Measurements from ENCODE around the gene HPN. TPM values are rescaled to one million over a fixed set of nuclear protein-coding genes. Genes with fewer than 3 reads are reported as not detected.
"Not testable (repeated sequence)": the region's sequence is repeated elsewhere in the genome, so short reads cannot be mapped to it uniquely, and the experiment has no call there.

The HPN gene
- total RNA-seq: under 1 TPM in 1 of 2 donors, not detected in 1; 0.48 TPM

DNA sequence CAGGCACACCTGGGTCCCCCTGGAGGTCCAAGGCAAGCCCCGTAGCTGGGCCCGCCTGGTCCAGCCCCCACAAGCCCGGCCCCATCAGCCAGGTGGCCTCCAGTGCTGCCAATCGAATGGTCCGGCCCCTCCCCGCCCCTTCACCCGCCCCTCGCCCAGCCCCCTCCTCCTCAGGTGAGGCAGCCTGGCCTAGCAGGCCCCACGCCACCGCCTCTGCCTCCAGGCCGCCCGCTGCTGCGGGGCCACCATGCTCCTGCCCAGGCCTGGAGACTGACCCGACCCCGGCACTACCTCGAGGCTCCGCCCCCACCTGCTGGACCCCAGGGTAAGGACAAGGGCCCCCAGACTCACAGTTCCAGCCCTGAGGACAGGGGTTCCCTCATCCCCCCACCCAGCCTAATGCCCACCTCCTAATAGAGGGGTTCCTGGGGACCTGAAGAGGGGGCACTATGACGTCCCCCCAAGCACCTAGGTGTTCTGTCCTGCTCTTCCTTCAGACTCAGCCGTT lies at the start of gene HPN:
Gene HPN, plus strand, starts transcription at position 174 of the 508 bp plus-strand sequence. CDS start 786 bp downstream, outside the sequence.
- H3K9me3 Mint-ChIP-seq: no peaks in the 10 kb centered on the region
- peak within 1 kb of the TSS; percentile 75 for H3K4me3 Mint-ChIP-seq
- no peak for ATAC-seq (replicated peaks)

DNA sequence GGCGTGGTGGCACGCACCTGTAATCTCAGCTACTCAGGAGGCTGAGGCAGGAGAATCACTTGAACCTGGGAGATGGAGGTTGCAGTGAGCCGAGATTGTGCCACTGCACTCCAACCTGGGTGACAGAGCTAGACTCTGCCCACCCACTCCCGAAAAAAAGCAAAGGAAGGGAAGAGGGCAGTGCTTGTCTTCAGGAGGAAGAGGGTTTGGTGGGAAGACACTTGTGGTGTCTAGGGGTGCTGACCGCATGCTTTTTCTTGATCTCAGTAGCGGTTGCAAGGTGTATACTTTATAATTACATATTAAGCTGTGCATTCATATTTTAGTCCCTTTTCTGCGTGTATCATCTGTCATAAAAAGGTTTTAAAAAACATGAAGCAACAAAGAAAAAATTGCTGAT lies 48.9 kb upstream of the HPN start:
- peaks cover 33% of the 10 kb centered on the region for H3K4me1 Mint-ChIP-seq
- H3K9me3 Mint-ChIP-seq; ATAC-seq (replicated peaks); H3K27me3 Mint-ChIP-seq; H3K36me3 Mint-ChIP-seq (ENCODE audit: low read depth): not testable (repeated sequence)
- H3K27ac Mint-ChIP-seq: peak overlapping the region; percentile 85
- H3K4me3 Mint-ChIP-seq: peak overlapping the region; percentile 70

More for the DNA sequence above, at the start of gene HPN:
- no peaks in the 10 kb centered on the region for H3K36me3 Mint-ChIP-seq (ENCODE audit: low read depth)
- peaks cover 27% of the 10 kb centered on the region for H3K4me1 Mint-ChIP-seq
- peak within 1 kb of the TSS; percentile 75 for H3K27ac Mint-ChIP-seq
- no peaks in the 10 kb centered on the region for H3K27me3 Mint-ChIP-seq

DNA sequence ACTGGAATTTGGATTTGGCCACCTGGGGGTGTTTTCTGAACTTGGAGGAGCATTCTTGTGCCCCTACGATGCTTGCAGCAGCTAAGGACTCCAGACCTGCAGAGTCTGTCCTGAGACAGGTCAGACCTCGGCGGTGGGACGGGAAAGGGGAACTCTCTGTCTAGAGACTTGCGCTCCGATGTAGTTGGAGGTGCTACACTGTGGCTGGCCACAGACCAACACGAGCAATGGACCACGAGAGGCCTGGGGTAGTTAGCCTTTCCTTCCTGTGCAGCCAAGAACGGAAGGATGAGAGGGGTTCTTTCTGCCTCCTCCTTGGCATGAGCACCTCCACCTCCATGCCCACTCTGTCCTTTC lies 47.3 kb upstream of the HPN start:
- H3K4me3 Mint-ChIP-seq: no peak overlapping the region
- H3K27me3 Mint-ChIP-seq: no peaks in the 10 kb centered on the region
- no peak for ATAC-seq (replicated peaks)
- H3K36me3 Mint-ChIP-seq (ENCODE audit: low read depth): peaks cover 7% of the 10 kb centered on the region
- H3K27ac Mint-ChIP-seq: no peak overlapping the region
- no peaks in the 10 kb centered on the region for H3K9me3 Mint-ChIP-seq
- H3K4me1 Mint-ChIP-seq: peaks cover 39% of the 10 kb centered on the region

DNA sequence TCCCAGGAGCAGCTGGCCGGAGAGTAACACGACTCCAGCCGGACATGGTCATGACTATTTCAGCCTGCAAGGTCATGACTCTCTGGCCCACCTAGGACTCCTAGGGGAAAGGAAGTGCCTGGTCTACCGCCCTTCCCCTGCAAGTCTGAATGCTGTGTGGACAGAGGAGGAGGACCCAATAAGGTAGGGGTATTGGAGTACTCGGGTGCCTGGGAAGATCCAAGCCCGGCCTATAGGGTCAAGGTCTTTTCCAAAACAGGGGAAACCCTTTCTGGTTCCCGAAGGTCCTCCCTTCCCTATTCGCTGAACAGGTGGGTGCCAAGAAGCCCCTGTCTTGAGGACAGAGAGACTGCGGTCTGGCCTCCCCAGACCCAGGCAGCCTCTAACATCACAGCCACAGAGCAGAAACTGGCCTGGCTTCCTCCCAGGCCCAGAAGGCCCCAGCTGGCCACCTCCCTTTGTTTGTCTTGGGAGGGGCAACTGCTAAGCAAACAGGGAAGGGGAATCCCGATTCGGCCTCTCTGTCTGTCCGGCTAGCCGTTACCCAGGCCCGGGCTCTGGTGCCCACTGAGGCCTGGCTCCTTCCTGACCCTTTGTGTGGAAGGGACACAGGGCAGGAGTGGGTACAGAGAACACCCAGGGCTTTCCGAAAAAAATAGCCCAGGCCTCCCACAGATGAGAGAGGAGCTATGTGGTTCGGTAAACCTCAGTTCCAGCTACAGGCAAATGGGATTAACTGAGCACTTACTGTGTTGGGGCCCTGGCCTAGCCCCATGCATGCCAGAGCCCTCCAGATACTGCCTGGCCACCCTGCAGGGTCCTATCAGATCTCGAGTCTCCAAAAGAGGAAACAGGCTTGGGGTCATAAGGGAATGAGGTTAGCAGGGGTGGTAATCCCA lies 46.6 kb upstream of the HPN start:
- Mint-ChIP-seq H3K27me3 (no peaks in the 10 kb centered on the region), H3K27ac (no peak overlapping the region), H3K4me1 (peaks cover 39% of the 10 kb centered on the region)

DNA sequence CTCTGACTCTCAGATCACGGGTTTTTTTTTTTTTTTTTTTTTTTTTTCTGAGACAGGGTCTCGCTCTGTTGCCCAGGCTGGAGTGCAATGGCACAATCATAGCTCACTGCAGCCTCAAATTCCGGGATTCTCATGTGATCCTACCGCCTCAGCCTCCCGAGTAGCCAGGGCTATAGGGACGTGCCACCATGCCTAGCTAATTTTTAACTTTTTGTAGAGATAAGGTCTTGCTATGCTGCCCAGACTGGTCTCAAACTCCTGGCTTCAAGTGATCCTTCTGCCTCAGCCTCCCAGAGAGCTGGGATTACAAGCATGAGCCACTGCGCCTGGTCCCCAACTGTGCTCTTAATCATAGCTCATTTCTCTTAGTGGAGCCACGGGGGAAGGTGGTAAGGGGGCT lies 46.0 kb upstream of the HPN start:
- Mint-ChIP-seq H3K4me1 (peaks cover 34% of the 10 kb centered on the region), H3K4me3 (no peak overlapping the region), H3K27ac (peak overlapping the region; percentile 90), H3K36me3 (ENCODE audit: low read depth) (peaks cover 4% of the 10 kb centered on the region), H3K27me3 (no peaks in the 10 kb centered on the region), H3K9me3 (no peaks in the 10 kb centered on the region)
- ATAC-seq (replicated peaks): no peak

More for the DNA sequence above, 46.6 kb upstream of the HPN start:
- no peak for ATAC-seq (replicated peaks)
- no peaks in the 10 kb centered on the region for H3K9me3 Mint-ChIP-seq
- peaks cover 7% of the 10 kb centered on the region for H3K36me3 Mint-ChIP-seq (ENCODE audit: low read depth)
- no peak overlapping the region for H3K4me3 Mint-ChIP-seq

DNA sequence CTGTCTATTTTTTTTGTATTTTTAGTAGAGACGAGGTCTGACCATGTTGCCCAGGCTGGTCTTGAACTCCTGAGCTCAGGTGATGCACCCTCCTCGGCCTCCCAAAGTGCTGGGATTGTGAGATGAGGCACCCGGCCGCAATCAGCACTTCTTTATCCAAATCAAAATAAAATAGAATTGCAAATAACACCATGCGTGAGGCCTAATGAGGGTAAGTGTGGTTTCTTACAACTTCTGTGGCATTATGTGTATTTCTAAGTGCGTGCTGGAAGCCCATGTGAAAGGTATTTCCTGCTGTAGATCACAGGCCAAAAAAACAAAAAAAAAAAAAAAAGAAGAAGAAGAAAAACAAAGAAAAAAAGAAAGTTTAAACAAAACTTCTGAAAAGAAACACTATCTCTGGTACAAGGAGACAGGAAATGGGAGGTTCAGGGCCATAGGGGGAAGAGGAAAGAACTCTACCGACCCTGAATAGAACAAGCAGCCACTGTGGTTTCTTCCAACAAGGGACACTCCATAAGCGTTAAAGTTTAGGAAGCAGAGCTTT lies 44.4 kb upstream of the HPN start:
- no peaks in the 10 kb centered on the region for H3K9me3 Mint-ChIP-seq
- H3K36me3 Mint-ChIP-seq (ENCODE audit: low read depth): peaks cover 15% of the 10 kb centered on the region
- peak overlapping the region; percentile 90 for H3K27ac Mint-ChIP-seq
- H3K4me3 Mint-ChIP-seq: peak overlapping the region; percentile 87
- ATAC-seq (replicated peaks): no peak
- no peaks in the 10 kb centered on the region for H3K27me3 Mint-ChIP-seq
- H3K4me1 Mint-ChIP-seq: peaks cover 23% of the 10 kb centered on the region

DNA sequence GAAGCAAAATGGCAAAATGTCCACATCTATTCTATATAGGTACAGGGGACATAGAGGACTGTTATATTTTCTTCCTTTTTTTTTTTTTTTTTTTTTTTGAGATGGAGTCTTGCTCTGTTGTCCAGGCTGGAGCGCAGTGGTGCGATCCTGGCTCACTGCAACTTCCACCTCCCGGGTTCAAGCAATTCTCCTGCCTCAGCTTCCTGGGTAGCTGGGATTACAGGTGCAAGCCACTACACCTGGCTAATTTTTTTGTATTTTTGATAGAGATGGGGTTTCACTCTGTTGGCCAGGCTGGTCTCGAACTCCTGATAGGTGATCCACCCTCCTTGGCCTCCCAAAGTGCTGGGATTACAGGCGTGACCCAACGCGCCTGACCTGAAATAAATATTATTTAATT lies 43.3 kb upstream of the HPN start:
- H3K27me3 Mint-ChIP-seq; ATAC-seq (replicated peaks); H3K9me3 Mint-ChIP-seq: not testable (repeated sequence)
- Mint-ChIP-seq H3K36me3 (ENCODE audit: low read depth) (peaks cover 26% of the 10 kb centered on the region), H3K4me1 (peaks cover 32% of the 10 kb centered on the region), H3K4me3 (peak overlapping the region; percentile 87), H3K27ac (peak overlapping the region; percentile 92)

DNA sequence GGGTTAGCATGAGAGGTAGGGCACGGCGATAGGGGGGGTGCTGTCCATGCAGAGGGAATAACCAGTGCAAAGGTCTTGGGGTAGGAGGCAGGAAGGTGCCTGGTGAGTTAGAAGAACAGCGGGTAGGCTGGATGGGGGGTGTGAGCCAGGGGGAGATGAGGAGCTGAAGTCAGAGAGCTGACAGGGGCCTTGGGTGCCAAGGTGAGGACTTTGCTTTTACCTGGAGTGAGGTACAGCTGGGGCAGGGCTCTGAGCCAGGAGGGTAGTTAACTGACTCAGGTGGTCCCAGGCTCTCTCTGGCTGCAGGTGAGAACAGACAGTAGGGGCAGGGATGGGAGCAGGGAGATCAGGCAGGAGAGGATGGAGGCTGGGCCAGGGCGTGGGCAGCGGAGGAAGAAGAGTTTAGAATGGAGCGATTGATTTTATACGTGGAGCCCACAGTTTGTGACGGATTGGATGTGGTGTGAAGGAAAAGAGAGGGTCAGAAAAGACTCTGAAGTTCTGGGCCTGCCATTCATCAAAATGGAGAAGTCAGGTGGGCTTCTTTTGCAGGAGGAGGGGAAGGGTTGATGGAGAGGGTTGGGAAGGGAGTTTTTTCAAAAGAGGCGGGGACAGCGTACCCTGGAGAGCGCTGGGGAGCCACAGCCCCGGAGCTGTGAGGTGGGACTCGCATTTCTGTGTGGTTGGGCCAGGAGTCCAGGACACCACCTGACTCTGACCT lies 42.6 kb upstream of the HPN start:
- H3K4me1 Mint-ChIP-seq: peaks cover 37% of the 10 kb centered on the region
- no peak for ATAC-seq (replicated peaks)
- H3K27ac Mint-ChIP-seq: peak overlapping the region; percentile 92
- no peaks in the 10 kb centered on the region for H3K9me3 Mint-ChIP-seq
- no peaks in the 10 kb centered on the region for H3K27me3 Mint-ChIP-seq
- peaks cover 33% of the 10 kb centered on the region for H3K36me3 Mint-ChIP-seq (ENCODE audit: low read depth)
- H3K4me3 Mint-ChIP-seq: peak overlapping the region; percentile 87

DNA sequence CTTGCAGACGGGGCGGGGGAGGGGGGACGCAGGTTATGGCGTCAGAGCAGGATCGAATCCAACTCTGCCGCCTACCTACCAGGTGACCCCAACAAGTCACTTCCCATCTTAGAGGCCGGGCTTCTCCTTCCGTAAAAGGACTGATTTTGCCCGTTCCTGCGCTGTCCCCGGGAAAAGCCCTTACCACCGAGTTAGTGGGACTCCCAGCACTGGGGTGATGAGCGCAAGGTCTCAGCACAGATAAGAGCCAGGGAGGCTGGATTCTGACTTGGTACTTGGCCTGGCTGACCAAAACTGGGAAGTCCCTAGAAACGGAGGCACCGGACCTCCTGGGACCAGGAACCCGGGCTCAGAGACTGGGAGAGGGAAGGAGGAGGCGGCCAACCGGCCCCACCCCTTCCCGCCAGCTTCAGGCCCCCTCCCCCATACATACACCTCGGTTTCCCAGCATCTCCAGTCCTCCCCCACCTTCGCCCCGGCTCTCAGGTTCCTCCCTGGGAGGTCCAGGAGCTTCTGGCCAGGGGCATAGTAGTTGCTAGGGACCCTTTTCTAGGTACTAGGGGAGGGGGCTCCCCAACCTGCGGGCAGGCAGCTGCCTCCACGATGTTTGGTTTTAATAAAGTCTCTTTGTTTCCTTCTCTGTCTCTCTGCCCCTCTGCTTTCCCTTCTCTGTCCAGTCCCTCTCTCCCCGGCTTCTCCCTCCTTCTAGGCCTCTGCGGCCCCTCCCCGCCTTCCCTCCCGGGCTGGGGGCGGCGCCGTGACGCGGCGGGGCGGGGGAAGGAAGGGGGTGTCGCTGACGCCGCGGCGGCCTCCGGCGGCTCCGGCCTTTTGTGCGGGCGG lies 41.8 kb upstream of the HPN start, which contains the start of gene GRAMD1A:
Gene GRAMD1A, plus strand, starts transcription at position 826 of the 840 bp plus-strand sequence. CDS start 156 bp downstream, outside the sequence.
- H3K27me3 Mint-ChIP-seq: no peaks in the 10 kb centered on the region
- peak within 1 kb of the TSS; percentile 99 for H3K4me3 Mint-ChIP-seq
- peak within 1 kb of the TSS; percentile 99 for H3K27ac Mint-ChIP-seq
- peaks cover 42% of the 10 kb centered on the region for H3K4me1 Mint-ChIP-seq
- no peaks in the 10 kb centered on the region for H3K9me3 Mint-ChIP-seq
- ATAC-seq (replicated peaks): peak; percentile 73
- peaks cover 41% of the 10 kb centered on the region for H3K36me3 Mint-ChIP-seq (ENCODE audit: low read depth)

DNA sequence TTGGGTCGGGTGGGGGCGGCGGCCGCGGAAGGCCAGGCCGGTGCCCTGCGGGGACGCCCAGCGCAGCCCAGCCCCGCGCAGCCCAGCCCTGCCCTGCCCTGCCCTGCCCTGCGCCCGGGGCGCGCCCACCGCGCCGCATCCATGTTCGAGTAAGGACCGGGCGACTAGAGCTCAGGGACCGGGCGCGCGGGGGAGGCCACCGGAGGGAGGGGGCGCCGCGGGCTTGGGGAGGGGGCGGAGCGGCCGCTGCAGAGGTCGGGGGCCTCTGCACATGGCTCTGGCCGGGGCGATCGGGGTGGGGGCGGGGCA lies 41.2 kb upstream of the HPN start:
- peaks cover 42% of the 10 kb centered on the region for H3K4me1 Mint-ChIP-seq
- H3K36me3 Mint-ChIP-seq (ENCODE audit: low read depth): peaks cover 47% of the 10 kb centered on the region
- H3K27me3 Mint-ChIP-seq: no peaks in the 10 kb centered on the region
- ATAC-seq (replicated peaks): no peak
- no peaks in the 10 kb centered on the region for H3K9me3 Mint-ChIP-seq
- H3K27ac Mint-ChIP-seq: peak overlapping the region; percentile 92
- peak overlapping the region; percentile 87 for H3K4me3 Mint-ChIP-seq

DNA sequence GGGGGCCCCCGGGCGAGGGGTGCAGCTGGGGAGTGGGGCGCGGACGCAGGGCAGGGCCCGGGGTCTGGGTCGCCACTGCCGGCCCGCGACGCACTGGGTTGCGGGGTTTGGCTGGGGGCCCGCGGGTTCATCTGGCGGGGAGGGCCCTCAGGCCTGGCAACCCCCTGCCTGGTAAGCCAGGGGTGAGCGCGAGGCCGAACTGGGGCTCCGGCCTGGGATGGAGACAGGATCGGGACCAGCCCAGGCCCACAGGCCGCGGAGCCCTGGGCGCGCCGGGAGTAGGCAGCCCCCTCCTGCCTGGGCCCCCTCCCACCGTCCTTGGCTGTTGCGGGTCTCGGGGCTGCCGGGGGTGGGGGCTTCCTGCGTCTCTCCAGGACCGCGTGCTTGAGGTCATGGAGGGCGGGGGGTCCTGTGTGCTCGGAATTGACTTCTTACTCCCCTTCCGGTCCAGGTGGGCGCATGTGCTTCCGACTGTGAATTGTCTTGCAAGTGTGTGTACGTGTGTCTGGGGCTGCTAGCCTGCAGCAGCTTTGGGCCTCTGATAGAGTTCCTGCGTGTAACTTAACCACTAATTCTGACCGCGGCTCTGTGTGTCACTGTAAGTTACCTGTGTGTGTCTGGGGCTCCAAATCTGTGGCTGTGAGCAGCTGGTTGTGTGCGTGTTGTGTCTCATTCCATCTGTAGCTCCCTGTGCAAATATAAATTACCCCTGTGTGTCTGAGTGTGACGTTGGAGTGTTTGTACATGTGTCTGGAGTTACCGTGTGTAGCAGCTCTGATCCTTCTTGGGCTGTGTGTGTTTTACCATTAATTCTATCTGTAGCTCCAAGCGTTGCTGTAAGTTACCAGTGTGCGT lies 40.6 kb upstream of the HPN start:
- ATAC-seq (replicated peaks): peak; percentile 39
- H3K27me3 Mint-ChIP-seq: no peaks in the 10 kb centered on the region
- peaks cover 42% of the 10 kb centered on the region for H3K4me1 Mint-ChIP-seq
- no peaks in the 10 kb centered on the region for H3K9me3 Mint-ChIP-seq
- H3K36me3 Mint-ChIP-seq (ENCODE audit: low read depth): peaks cover 52% of the 10 kb centered on the region
- H3K27ac Mint-ChIP-seq: peak overlapping the region; percentile 99
- H3K4me3 Mint-ChIP-seq: peak overlapping the region; percentile 99

DNA sequence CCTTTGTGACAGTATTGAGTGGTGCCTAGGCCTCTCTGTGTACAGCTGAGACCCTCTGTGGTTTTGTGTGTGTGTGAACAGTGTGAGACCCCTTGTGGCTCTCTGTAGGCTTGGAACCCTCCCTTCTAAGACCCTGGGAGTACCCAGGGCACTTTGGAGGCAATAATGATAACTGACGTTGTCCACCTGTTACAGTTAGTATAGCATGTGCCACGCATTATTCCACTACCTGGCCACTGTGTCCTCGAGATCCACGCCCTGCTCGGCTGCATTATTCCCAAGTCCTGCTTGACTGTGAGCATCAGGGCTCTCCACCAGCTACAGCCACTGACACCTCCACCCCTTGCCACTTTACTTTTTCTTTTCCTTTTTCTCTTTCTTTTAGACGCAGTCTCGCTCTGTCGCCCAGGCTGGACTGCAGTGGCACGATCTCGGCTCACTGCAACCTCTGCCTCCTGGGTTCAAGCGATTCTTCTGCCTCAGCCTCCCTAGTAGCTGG lies 39.4 kb upstream of the HPN start:
- no peak for ATAC-seq (replicated peaks)
- H3K36me3 Mint-ChIP-seq (ENCODE audit: low read depth): peaks cover 65% of the 10 kb centered on the region
- peak overlapping the region; percentile 99 for H3K4me3 Mint-ChIP-seq
- H3K9me3 Mint-ChIP-seq: no peaks in the 10 kb centered on the region
- peak overlapping the region; percentile 99 for H3K27ac Mint-ChIP-seq
- no peaks in the 10 kb centered on the region for H3K27me3 Mint-ChIP-seq
- H3K4me1 Mint-ChIP-seq: peaks cover 46% of the 10 kb centered on the region
